Fibroblast of pulmonary artery (primary cell): ENCODE data around the gene C1QL1.

Experiments
- DNase-seq: peaks from one replicate; pipeline ENCODE4 v3.0.0-alpha.2; 2010; ENCODE audit warnings: low read depth
- H3K4me3 ChIP-seq: replicated peaks from 2 replicates; pipeline ENCODE4 v1.5.1; 2011; ENCODE audit warnings: low read depth, mild to moderate bottlenecking, control low read depth, low read length, moderate library complexity
- TF ChIP-seq, protein P1 (sequence below): IDR thresholded peaks from 2 replicates; pipeline ENCODE4 v1.5.1; 2011; ENCODE audit warnings: mild to moderate bottlenecking, control low read depth, low read length, inconsistent platforms; ENCODE audit errors: missing control alignments

Gene C1QL1

DNA sequence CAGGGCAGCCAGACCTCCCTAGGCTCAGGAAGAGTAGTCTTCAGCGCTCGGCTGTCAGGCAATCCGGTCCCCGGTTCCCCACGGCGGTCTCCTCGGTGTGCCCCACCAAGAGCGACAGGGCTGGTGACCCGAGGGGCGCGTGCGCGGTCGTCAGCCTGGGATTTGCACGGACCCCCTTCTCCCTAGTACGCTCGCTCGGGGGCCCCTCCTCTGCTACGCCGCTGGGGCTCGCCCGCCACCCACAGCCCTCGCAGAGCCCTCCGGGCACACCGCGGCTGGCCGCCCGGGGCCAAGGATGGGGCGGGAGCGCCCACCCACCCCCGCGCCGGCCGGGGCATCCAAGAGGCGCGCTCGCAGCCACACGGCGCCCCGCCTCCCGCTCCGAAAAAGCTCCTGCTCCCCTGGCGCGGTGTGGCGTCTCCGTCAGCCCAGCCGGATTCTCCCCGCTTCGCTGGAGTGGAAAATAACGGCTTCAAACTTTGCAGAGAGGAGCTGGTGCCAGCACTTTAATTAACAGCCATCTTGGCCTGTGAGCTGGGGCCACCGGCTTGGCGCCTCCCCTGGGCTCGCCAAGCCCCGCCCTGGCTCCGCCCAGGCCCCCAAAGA lies 2.1 kb upstream of the C1QL1 start:
- H3K4me3 ChIP-seq, result peak overlapping the region; percentile 40
- no peak for DNase-seq
- TF ChIP-seq, protein P1, sequence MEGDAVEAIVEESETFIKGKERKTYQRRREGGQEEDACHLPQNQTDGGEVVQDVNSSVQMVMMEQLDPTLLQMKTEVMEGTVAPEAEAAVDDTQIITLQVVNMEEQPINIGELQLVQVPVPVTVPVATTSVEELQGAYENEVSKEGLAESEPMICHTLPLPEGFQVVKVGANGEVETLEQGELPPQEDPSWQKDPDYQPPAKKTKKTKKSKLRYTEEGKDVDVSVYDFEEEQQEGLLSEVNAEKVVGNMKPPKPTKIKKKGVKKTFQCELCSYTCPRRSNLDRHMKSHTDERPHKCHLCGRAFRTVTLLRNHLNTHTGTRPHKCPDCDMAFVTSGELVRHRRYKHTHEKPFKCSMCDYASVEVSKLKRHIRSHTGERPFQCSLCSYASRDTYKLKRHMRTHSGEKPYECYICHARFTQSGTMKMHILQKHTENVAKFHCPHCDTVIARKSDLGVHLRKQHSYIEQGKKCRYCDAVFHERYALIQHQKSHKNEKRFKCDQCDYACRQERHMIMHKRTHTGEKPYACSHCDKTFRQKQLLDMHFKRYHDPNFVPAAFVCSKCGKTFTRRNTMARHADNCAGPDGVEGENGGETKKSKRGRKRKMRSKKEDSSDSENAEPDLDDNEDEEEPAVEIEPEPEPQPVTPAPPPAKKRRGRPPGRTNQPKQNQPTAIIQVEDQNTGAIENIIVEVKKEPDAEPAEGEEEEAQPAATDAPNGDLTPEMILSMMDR, result no peak

DNA sequence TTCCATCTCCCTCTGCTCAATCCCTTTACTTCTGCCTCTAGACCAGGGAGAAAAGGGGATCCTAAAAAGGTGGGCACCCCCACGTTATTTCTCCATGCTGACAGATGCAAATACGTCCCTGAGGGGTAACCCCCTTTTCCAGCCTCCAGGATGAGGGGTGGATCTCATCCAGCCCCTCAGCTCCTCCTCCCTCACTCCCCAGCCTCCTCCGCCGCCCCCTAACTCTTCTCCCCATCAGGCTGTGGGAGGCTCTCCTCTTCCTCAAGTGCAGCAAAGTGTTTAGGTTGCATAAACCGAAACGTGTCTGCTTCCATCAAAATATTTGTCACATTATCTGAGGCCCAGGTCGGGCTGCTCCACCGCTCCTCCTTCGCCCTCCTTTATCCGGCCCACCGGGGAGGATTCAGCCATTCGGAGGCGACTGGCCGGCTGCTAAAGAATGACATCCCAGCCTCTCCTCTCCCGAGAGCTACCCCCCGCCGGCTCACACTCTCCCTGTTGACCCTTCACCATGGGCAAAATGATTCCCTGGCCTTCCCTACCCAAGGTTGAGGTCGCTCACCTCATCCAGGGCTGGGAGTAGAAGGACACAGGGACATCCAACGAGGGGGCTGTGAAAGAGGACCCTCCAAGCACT lies 1.2 kb upstream of the C1QL1 start:
- no peak for DNase-seq
- TF ChIP-seq, protein P1, result no peak
- H3K4me3 ChIP-seq, result no peak overlapping the region

DNA sequence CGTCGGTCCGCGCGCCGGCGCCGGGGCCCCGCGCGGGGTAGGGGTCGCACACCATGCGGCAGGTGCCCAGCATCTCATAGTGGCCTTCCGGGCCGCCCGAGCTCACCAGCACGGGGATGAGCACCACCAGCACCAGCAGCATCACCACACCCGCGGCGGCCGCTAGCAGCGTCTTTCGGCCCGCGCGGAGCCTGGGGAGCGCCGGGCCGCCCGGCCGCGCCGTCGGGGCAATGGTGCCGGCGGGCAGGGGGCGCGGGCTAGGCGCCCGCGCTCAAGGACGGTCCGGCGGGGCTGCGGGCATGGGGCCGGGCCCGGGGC lies 237 bp downstream of the C1QL1 start:
- H3K4me3 ChIP-seq, result no peak overlapping the region
- no peak for DNase-seq
- TF ChIP-seq, protein P1, result no peak

DNA sequence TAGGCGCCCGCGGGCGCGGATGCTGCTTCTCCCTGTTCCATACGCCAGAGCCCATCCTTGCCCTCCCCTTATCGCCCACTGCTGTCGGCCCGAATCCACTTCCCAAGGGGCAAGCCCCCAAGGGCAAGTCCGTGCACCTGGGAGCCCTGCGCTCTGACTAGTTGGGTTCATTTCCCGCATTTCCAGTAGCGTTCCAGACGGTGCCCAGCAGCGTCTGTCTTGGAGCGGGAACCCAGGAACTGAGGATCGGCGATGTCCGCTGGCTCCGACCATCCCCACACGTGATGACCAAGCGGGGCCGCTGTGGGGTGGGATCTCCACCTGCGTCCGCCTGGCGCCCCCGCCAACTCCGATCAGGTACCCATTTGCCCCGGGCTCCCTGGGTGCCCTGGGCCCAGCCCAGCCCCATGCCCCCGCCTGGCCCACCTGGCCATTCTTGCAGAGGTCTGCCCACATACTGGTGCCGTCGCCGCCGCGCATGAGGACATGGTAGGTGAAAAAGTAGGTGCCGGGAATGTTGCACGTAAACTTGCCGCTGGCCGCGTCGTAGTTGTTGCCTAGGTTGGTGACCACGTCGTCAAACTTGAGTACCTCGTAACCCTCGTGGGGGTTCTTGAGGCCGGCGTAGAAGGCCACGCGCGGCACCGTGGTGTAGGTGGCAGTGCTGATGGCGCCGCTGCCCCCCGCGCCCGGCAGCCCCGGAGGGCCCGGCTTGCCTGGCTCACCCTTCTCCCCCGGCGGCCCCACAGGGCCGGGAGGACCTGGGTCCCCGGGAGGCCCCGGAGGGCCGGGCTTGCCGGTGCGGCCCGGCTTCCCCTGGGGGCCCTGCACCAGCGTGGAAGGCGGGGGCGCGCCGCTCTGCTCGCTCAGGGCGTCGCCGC lies 837 bp downstream of the C1QL1 start:
- TF ChIP-seq, protein P1, result no peak
- H3K4me3 ChIP-seq, result no peak overlapping the region
- DNase-seq, result no peak

DNA sequence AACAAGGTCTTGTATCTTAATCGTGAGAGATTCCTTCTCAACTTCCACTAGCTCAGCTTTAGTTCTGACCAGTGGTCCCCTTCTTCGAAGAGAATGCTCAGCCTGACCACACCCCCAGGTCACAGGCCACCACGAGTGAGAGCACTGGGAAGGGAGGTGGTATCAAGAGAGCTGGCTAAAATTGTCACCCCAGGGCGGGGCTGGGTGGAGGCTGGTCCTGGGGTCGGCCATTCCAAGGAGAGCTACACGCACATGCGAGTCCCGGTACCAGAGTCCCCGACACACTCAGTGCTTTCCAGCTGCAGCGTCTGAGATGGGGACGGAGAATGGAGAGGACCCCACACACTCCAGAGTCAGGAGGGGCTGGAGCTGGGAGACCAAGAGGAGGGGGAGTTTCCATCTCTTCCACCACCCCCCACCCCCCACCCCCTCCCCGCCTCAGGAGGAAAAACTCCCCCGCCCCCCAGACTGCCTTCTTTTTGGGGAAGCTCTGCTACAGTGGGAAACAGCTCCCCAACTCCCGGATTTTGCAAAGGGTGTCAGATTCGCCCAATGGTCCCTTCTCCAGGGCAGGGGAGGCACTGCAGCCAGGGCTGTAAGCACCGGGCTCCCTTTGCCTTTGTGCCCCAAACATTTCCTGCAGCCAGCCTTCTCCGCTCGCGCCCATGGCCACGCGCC lies 1.6 kb downstream of the C1QL1 start:
- TF ChIP-seq, protein P1, result no peak
- no peak overlapping the region for H3K4me3 ChIP-seq

DNA sequence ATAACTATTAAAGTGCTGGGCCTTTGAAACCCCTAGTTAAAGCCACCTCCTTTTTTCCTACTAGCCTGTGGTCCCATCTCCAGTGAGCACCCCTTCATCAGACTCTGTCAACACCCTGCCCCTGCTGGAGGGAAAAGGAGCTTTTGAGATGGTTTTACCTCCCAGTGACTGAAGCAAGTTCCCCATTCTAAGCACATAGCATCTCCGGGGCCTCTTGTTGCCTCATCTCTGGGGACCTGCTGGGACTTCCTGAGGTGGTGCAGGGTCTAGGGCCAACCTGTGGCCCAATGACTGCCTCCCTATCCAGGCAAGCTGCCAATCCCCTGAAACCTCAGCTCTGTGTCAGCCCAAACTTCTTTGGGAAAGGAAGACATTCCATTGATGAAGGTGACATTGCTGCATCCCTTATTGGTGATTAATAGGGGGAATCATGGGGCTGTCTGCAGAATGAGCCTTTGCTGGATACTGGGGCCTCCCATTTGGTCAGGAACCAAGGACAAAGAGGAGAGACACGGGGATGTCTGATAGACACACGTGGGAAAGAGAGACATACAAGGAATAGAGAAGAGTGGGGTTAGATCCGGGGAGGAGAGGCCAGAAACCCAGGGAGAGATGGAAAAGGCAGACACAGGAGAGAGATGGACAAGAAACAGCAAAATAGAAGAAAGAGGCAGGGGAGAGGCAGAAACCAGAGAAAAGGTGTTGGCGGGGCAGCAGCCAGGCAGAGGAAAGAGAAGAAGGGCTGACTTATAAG lies 2.4 kb downstream of the C1QL1 start:
- TF ChIP-seq, protein P1, result no peak
- no peak for DNase-seq
- no peak overlapping the region for H3K4me3 ChIP-seq

More for the DNA sequence above, 1.6 kb downstream of the C1QL1 start:
- no peak for DNase-seq
